Spleen (tissue), 7 donors: Measurements from ENCODE around the gene CNN3.

Experiments used
- POLR2A ChIP-seq, 3 donors: fragments of 450-650 bp; IDR thresholded peaks; one replicate each; pipeline ENCODE4 v1.5.1; 2017; ENCODE audit warnings: antibody characterized with exemption in 3 of 3, mild to moderate bottlenecking in 1 of 3
- POLR2AphosphoS5 ChIP-seq, 3 donors: sonication (generic); formaldehyde crosslinking; IDR thresholded peaks; one replicate each; pipeline ENCODE4 v1.5.1; 2017; ENCODE audit warnings: antibody characterized with exemption in 3 of 3
- TF ChIP-seq, protein P1 (sequence below), 11 experiments: fragments of 200-600 bp in 7 of 11; fragments of 450-650 bp in 4 of 11; sonication (generic) in 4 of 11; IDR thresholded peaks in 8 of 11; conservative IDR thresholded peaks in 3 of 11; 1 replicate in 7 of 11; 2 replicates in 4 of 11; pipeline versions ENCODE4 v1.4.0 to v1.8.0; 2016 to 2021; ENCODE audit warnings: antibody characterized with exemption in 11 of 11, inconsistent platforms in 4 of 11, mild to moderate bottlenecking in 1 of 11
- donor health status: DM: no; HTN: no; CAD: no; lungs with moderate emphysema.
- donor health status: DM: no; HTN: no; CAD: no.
- donor health status: DM: no; HTN: no; CAD: no.

DNA sequence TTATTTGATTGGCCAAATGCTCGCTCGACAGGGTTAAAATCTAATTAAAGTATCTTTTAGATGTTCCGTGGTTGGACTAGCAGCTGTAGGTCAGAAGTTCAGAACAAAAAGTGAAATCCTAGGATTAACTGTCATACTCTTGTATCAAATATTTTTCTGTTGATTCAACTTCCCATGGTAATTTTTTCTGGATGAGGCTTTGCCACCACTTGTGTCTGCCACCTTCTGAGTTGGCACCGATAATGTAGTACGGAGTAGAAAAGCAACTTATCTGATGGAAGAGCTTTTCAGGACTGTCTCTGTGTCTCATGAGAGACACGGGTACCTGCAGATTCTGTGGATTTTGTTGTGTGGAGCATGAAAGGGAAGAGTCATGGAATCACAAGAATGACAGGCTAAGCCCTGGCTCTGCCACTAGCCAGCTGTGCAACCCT lies 44.6 kb upstream of the CNN3 start:
- TF ChIP-seq, protein P1, sequence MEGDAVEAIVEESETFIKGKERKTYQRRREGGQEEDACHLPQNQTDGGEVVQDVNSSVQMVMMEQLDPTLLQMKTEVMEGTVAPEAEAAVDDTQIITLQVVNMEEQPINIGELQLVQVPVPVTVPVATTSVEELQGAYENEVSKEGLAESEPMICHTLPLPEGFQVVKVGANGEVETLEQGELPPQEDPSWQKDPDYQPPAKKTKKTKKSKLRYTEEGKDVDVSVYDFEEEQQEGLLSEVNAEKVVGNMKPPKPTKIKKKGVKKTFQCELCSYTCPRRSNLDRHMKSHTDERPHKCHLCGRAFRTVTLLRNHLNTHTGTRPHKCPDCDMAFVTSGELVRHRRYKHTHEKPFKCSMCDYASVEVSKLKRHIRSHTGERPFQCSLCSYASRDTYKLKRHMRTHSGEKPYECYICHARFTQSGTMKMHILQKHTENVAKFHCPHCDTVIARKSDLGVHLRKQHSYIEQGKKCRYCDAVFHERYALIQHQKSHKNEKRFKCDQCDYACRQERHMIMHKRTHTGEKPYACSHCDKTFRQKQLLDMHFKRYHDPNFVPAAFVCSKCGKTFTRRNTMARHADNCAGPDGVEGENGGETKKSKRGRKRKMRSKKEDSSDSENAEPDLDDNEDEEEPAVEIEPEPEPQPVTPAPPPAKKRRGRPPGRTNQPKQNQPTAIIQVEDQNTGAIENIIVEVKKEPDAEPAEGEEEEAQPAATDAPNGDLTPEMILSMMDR (IDR thresholded peaks at IDR 0.05 in 8 of 11, conservative IDR thresholded peaks at IDR 0.05 in 3 of 11), result no peak
- TF ChIP-seq POLR2A (IDR thresholded peaks at IDR 0.05), result no peak
- TF ChIP-seq POLR2AphosphoS5 (IDR thresholded peaks at IDR 0.05), result no peak
